Thoracic aorta (tissue), 2 donors: Measurements from ENCODE around the gene NOG. TPM values are rescaled to one million over a fixed set of nuclear protein-coding genes. Genes with fewer than 3 reads are reported as not detected.

Source experiments
- ATAC-seq: fragments of 150-250 bp; one replicate; pipeline ENCODE4 v1.8.0; 2017; ENCODE audit warnings: low read depth; ENCODE audit not compliant: insufficient number of reproducible peaks, low FRiP score
- DNase-seq: peaks from one replicate; pipeline ENCODE4 v3.0.0-alpha.2; 2020; ENCODE audit warnings: low spot score
- H3K27ac ChIP-seq, 2 donors: fragments of 200-600 bp; sonication (generic); 1 replicate in 1 of 2; 2 replicates in 1 of 2; pipeline ENCODE4 v1.5.1; 2016; ENCODE audit warnings: mild to moderate bottlenecking in 2 of 2, moderate library complexity in 2 of 2
- H3K27me3 ChIP-seq: fragments of 200-600 bp; sonication (generic); replicated peaks from 2 replicates; pipeline ENCODE4 v1.6.0; 2016; ENCODE audit warnings: mild to moderate bottlenecking; ENCODE audit not compliant: insufficient read depth
- H3K36me3 ChIP-seq: fragments of 200-600 bp; sonication (generic); one replicate; pipeline ENCODE4 v1.5.1; 2016
- H3K4me1 ChIP-seq, 2 donors: fragments of 200-600 bp; sonication (generic); 1 replicate in 1 of 2; 2 replicates in 1 of 2; pipeline versions ENCODE4 v1.5.1 to v1.6.0; 2016; ENCODE audit warnings: low read depth in 2 of 2, mild to moderate bottlenecking in 1 of 2; ENCODE audit not compliant: control insufficient read depth in 1 of 2
- H3K4me3 ChIP-seq: fragments of 200-600 bp; sonication (generic); 2 replicates; pipeline ENCODE4 v1.5.1; 2016; ENCODE audit warnings: mild to moderate bottlenecking
- H3K9me3 ChIP-seq: fragments of 200-600 bp; sonication (generic); 2 replicates; pipeline ENCODE4 v1.5.1; 2016
- total RNA-seq, 2 donors: library from RNA; depleted of rRNA; stranded (reverse); fragments of >200 nt; gene quantifications; one replicate each; pipeline versions ENCODE4 v1.1.0 to v1.2.3, GENCODE V29; 2016
- TF ChIP-seq, protein P1 (sequence below): fragments of 200-600 bp; sonication (generic); IDR thresholded peaks from one replicate; pipeline ENCODE4 v1.5.1; 2019; ENCODE audit warnings: antibody characterized with exemption

Gene NOG
- total RNA-seq, 2 donors from 2014 or later, result 0.81 to 2.3 TPM

GRCh38 chr17:56600256-56600655, 6.8 kb downstream of the NOG start:
- DNase-seq, result no peak
- H3K27ac ChIP-seq, result no peak overlapping the region
- no peaks in the 10 kb centered on the region for H3K27me3 ChIP-seq

DNA sequence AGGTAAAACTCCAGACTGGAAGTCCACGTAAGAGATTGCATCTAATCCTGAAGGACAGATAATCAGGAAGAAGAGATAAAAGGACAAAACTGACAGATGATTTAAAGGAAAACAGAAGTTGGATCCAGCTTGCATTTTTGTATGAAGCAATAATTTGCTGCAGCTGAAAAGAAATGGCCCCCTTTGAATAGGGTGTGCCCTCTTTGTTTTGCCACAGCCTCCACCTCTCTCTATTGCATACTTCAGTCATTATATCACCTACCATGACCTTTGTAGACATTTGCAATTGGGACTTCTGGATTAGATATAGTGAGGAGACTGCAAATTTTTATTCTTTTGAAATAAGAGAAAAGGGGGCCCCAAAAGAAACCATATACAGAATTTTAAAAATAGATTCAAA, 8.1 kb downstream of the NOG start:
- no peak for ATAC-seq

More at GRCh38 chr17:56600256-56600655, 6.8 kb downstream of the NOG start:
- H3K4me1 ChIP-seq, result peaks cover 19 to 28% of the 10 kb centered on the region in 2 donors
- ATAC-seq, result no peak
- no peaks in the 10 kb centered on the region for H3K9me3 ChIP-seq
- TF ChIP-seq, protein P1, sequence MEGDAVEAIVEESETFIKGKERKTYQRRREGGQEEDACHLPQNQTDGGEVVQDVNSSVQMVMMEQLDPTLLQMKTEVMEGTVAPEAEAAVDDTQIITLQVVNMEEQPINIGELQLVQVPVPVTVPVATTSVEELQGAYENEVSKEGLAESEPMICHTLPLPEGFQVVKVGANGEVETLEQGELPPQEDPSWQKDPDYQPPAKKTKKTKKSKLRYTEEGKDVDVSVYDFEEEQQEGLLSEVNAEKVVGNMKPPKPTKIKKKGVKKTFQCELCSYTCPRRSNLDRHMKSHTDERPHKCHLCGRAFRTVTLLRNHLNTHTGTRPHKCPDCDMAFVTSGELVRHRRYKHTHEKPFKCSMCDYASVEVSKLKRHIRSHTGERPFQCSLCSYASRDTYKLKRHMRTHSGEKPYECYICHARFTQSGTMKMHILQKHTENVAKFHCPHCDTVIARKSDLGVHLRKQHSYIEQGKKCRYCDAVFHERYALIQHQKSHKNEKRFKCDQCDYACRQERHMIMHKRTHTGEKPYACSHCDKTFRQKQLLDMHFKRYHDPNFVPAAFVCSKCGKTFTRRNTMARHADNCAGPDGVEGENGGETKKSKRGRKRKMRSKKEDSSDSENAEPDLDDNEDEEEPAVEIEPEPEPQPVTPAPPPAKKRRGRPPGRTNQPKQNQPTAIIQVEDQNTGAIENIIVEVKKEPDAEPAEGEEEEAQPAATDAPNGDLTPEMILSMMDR, result no peak
- H3K4me3 ChIP-seq, result no peak overlapping the region
- H3K36me3 ChIP-seq, result no peaks in the 10 kb centered on the region

GRCh38 chr17:56602292-56603130, 9.0 kb downstream of the NOG start:
- Histone ChIP-seq H3K36me3 (no peaks in the 10 kb centered on the region), H3K4me1 (peaks cover 5 to 11% of the 10 kb centered on the region in 2 donors), H3K4me3 (no peak overlapping the region), H3K27me3 (no peaks in the 10 kb centered on the region), H3K27ac (no peak overlapping the region), H3K9me3 (no peaks in the 10 kb centered on the region)
- TF ChIP-seq, protein P1, result no peak
- no peak for ATAC-seq
- DNase-seq, result no peak

More for the DNA sequence above, 8.1 kb downstream of the NOG start:
- Histone ChIP-seq H3K27ac (no peak overlapping the region), H3K27me3 (no peaks in the 10 kb centered on the region), H3K4me3 (no peak overlapping the region), H3K9me3 (no peaks in the 10 kb centered on the region), H3K4me1 (peaks cover 11 to 19% of the 10 kb centered on the region in 2 donors), H3K36me3 (no peaks in the 10 kb centered on the region)
- no peak for DNase-seq
- TF ChIP-seq, protein P1, result no peak

- Histone ChIP-seq H3K4me1 (no peaks in the 10 kb centered on the region), H3K4me3 (no peak overlapping the region), H3K36me3 (no peaks in the 10 kb centered on the region), H3K27ac (no peak overlapping the region), H3K9me3 (no peaks in the 10 kb centered on the region), H3K27me3 (no peaks in the 10 kb centered on the region)
- DNase-seq, result no peak
- TF ChIP-seq, protein P1, result no peak
- no peak for ATAC-seq
These were observed 10.2 kb downstream of the NOG start for GRCh38 chr17:56603486-56604238.

DNA sequence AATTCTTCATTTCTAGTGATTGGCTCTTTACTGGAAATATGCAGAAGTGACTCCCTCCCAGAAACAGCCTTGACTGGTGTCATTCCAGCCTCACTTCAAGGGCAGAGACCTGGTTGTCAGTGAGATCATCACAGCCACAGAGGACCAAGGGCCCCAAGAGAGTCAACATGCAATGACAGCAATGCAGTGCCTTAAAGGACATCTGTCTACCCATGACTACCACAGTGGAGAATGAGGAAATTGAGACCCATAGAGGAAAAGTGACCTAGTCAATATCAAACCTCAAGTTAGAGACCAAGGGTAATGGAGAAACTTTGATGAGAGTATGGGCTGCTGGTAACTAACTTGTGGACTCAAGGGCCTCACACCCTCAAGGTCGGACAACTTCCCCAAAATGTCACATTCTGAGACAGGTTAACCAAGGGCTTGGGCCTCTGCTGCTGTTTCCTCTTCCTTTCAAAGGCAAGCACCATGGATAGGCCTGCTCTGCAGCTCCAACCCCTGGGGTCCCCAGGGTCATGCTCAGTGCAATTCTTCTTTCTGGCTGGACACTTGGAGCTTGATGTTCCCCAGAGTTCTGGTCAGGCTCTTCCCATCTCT, 11.3 kb downstream of the NOG start:
- Histone ChIP-seq H3K36me3 (no peaks in the 10 kb centered on the region), H3K27ac (no peak overlapping the region), H3K27me3 (no peaks in the 10 kb centered on the region), H3K4me1 (no peaks in the 10 kb centered on the region), H3K4me3 (no peak overlapping the region), H3K9me3 (no peaks in the 10 kb centered on the region)
- DNase-seq (no peak), ATAC-seq (no peak)
- TF ChIP-seq, protein P1, result no peak
